CD8-positive, alpha-beta memory T cell (primary cell): ENCODE data around the gene MLLT3. TPM values are rescaled to one million over a fixed set of nuclear protein-coding genes. Genes with fewer than 3 reads are reported as not detected.

Experiments used
- CTCF ChIA-PET: fragments of 350-600 bp; sonication (Branson Sonifier 250); formaldehyde crosslinking; loops from one replicate; lab custom pipeline; 2021; ENCODE audit warnings: antibody characterized with exemption; lab: Charles Lee
- POLR2A ChIA-PET: fragments of 350-600 bp; sonication (Branson Sonifier 250); formaldehyde crosslinking; loops from one replicate; lab custom pipeline; 2021; ENCODE audit warnings: antibody characterized with exemption; lab: Charles Lee
- DNase-seq, 5 donors: peaks; one replicate each; pipeline versions ENCODE4 v3.0.0 to v3.0.0-alpha.2; 2020 to 2022; ENCODE audit warnings: mixed read lengths in 1 of 5
- H3K27ac ChIP-seq: one replicate; pipeline ENCODE4 v1.7.0; 2013; ENCODE audit warnings: low read depth, mild to moderate bottlenecking, low read length, moderate library complexity
- H3K27me3 ChIP-seq: 2 replicates; pipeline ENCODE4 v1.7.0; 2013; ENCODE audit warnings: low read length, mild to moderate bottlenecking; ENCODE audit not compliant: insufficient read depth, poor library complexity, severe bottlenecking
- H3K36me3 ChIP-seq: 2 replicates; pipeline ENCODE4 v1.7.0; 2013; ENCODE audit warnings: mild to moderate bottlenecking, low read length, moderate library complexity; ENCODE audit not compliant: insufficient read depth
- H3K4me1 ChIP-seq: 2 replicates; pipeline ENCODE4 v1.7.0; 2013; ENCODE audit warnings: mild to moderate bottlenecking, low read length, moderate library complexity; ENCODE audit not compliant: insufficient read depth
- H3K4me3 ChIP-seq: 2 replicates; pipeline ENCODE4 v1.7.0; 2013; ENCODE audit warnings: mild to moderate bottlenecking, low read length
- H3K9me3 ChIP-seq: 2 replicates; pipeline ENCODE4 v1.7.0; 2013; ENCODE audit warnings: mild to moderate bottlenecking, low read length
- H3K27ac Mint-ChIP-seq, 8 donors: one replicate each; pipeline ENCODE4 v1.8.0; 2020 to 2021; ENCODE audit warnings: mixed read lengths in 8 of 8, mild to moderate bottlenecking in 6 of 8, inconsistent platforms in 3 of 8, moderate library complexity in 3 of 8
- H3K27me3 Mint-ChIP-seq, 2 donors: one replicate each; pipeline ENCODE4 v1.8.0; 2020 to 2021; ENCODE audit warnings: mixed read lengths in 2 of 2, mild to moderate bottlenecking in 1 of 2, moderate library complexity in 1 of 2
- H3K36me3 Mint-ChIP-seq, 3 donors: one replicate each; pipeline ENCODE4 v1.8.0; 2020 to 2021; ENCODE audit warnings: mixed read lengths in 3 of 3, inconsistent platforms in 1 of 3, mild to moderate bottlenecking in 1 of 3
- H3K4me1 Mint-ChIP-seq, 3 donors: one replicate each; pipeline ENCODE4 v1.8.0; 2020 to 2021; ENCODE audit warnings: mixed read lengths in 3 of 3, inconsistent platforms in 1 of 3, mild to moderate bottlenecking in 1 of 3
- H3K4me3 Mint-ChIP-seq, 7 donors: one replicate each; pipeline ENCODE4 v1.8.0; 2020 to 2021; ENCODE audit warnings: mixed read lengths in 7 of 7, mild to moderate bottlenecking in 6 of 7, moderate library complexity in 4 of 7, inconsistent platforms in 2 of 7
- H3K9me3 Mint-ChIP-seq, 5 donors: one replicate each; pipeline ENCODE4 v1.8.0; 2020 to 2022; ENCODE audit warnings: mixed read lengths in 5 of 5, mild to moderate bottlenecking in 3 of 5, moderate library complexity in 2 of 5, inconsistent platforms in 1 of 5
- polyA plus RNA-seq: library from polyadenylated mRNA; unstranded; fragments of 300-500 nt; fragmentation: Illumina TruSeq; gene quantifications from one replicate; pipeline ENCODE4 v1.2.3, GENCODE V29; 2021
- total RNA-seq, 2 experiments: library from RNA; stranded (reverse); gene quantifications; one replicate each; pipeline ENCODE4 v1.2.3, GENCODE V29; 2021

Gene MLLT3
- total and polyA plus RNA-seq, 3 experiments from 2014 or later = 24.6 to 37.0 (median 36.8) TPM

- Histone ChIP-seq H3K36me3 (no peaks in the 10 kb centered on the region), H3K9me3 (peaks cover 14% of the 10 kb centered on the region), H3K4me1 (peaks cover 13% of the 10 kb centered on the region), H3K27me3 (no peaks in the 10 kb centered on the region), H3K4me3 (no peak overlapping the region), H3K27ac (no peak overlapping the region)
- Mint-ChIP-seq H3K4me3 (no peak overlapping the region), H3K9me3 (peaks cover 4 to 31% (median 26%) of the 10 kb centered on the region in 5 donors), H3K27ac (peak overlapping the region in 1 of 8 donors; percentile 22), H3K36me3 (peaks cover 17 to 47% (median 28%) of the 10 kb centered on the region in 3 donors), H3K27me3 (peaks cover 0 to 1% of the 10 kb centered on the region in 2 donors), H3K4me1 (peaks cover 36 to 63% (median 61%) of the 10 kb centered on the region in 3 donors)
- CTCF ChIA-PET = no interaction called here
- DNase-seq = no peak
- POLR2A ChIA-PET = no interaction called here
Measured at GRCh38 chr9:20540169-20540863, 82.0 kb downstream of the MLLT3 start.

- peaks cover 4 to 31% (median 26%) of the 10 kb centered on the region in 5 donors for H3K9me3 Mint-ChIP-seq
- no peak overlapping the region for H3K27ac ChIP-seq
- peaks cover 34 to 61% (median 59%) of the 10 kb centered on the region in 3 donors for H3K4me1 Mint-ChIP-seq
- H3K27ac Mint-ChIP-seq = no peak overlapping the region
- no peaks in the 10 kb centered on the region for H3K36me3 ChIP-seq
- DNase-seq = no peak
- H3K9me3 ChIP-seq = peaks cover 14% of the 10 kb centered on the region
- peaks cover 0 to 1% of the 10 kb centered on the region in 2 donors for H3K27me3 Mint-ChIP-seq
- ChIA-PET CTCF (no interaction called here), POLR2A (no interaction called here)
- no peaks in the 10 kb centered on the region for H3K27me3 ChIP-seq
- H3K4me3 ChIP-seq = no peak overlapping the region
- H3K36me3 Mint-ChIP-seq = peaks cover 17 to 39% (median 23%) of the 10 kb centered on the region in 3 donors
- no peak overlapping the region for H3K4me3 Mint-ChIP-seq
- peaks cover 12% of the 10 kb centered on the region for H3K4me1 ChIP-seq
Measured at GRCh38 chr9:20538956-20539355, 83.3 kb downstream of the MLLT3 start.

- Histone ChIP-seq H3K4me3 (no peak overlapping the region), H3K9me3 (peaks cover 14% of the 10 kb centered on the region), H3K27ac (no peak overlapping the region), H3K36me3 (no peaks in the 10 kb centered on the region), H3K27me3 (no peaks in the 10 kb centered on the region), H3K4me1 (peaks cover 12% of the 10 kb centered on the region)
- CTCF ChIA-PET = no interaction called here
- peaks cover 4 to 31% (median 26%) of the 10 kb centered on the region in 5 donors for H3K9me3 Mint-ChIP-seq
- POLR2A ChIA-PET = no interaction called here
- peaks cover 17 to 38% (median 23%) of the 10 kb centered on the region in 3 donors for H3K36me3 Mint-ChIP-seq
- peaks cover 0 to 1% of the 10 kb centered on the region in 2 donors for H3K27me3 Mint-ChIP-seq
- H3K4me3 Mint-ChIP-seq = no peak overlapping the region
- peaks cover 32 to 63% (median 58%) of the 10 kb centered on the region in 3 donors for H3K4me1 Mint-ChIP-seq
- DNase-seq = no peak
- no peak overlapping the region for H3K27ac Mint-ChIP-seq
Measured at GRCh38 chr9:20538092-20538491, 84.2 kb downstream of the MLLT3 start.

GRCh38 chr9:20537294-20537693 is 85.0 kb downstream of the MLLT3 start:
- H3K9me3 Mint-ChIP-seq = peaks cover 4 to 29% (median 26%) of the 10 kb centered on the region in 5 donors
- H3K27ac Mint-ChIP-seq = no peak overlapping the region
- ChIA-PET CTCF (no interaction called here), POLR2A (no interaction called here)
- Histone ChIP-seq H3K4me1 (peaks cover 12% of the 10 kb centered on the region), H3K27me3 (no peaks in the 10 kb centered on the region), H3K4me3 (no peak overlapping the region), H3K9me3 (peaks cover 14% of the 10 kb centered on the region), H3K36me3 (no peaks in the 10 kb centered on the region), H3K27ac (no peak overlapping the region)
- H3K27me3 Mint-ChIP-seq = peaks cover 0 to 1% of the 10 kb centered on the region in 2 donors
- no peak for DNase-seq
- H3K4me1 Mint-ChIP-seq = peaks cover 31 to 64% (median 63%) of the 10 kb centered on the region in 3 donors
- H3K36me3 Mint-ChIP-seq = peaks cover 15 to 31% (median 21%) of the 10 kb centered on the region in 3 donors
- H3K4me3 Mint-ChIP-seq = no peak overlapping the region

DNA sequence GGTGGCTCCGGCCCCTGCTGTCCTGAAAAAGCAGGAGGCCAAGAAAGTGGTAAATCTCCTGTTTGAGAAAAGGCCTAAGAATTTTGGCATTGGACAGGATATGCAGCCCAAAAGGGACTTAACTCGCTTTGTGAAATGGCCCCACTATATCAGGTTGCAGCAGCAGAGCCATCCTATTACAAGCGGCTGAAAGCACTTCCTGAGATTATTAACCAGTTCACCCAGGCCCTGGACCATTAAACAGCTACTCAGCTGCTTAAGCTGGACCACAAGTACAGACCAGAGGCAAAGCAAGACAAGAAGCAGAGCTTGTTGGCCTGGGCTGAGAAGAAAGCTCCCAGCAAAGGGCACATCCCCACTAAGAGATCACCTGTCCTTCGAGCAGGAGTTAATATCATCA is 89.7 kb downstream of the MLLT3 start:
- H3K4me1 Mint-ChIP-seq = peaks cover 43 to 83% (median 80%) of the 10 kb centered on the region in 3 donors

DNA sequence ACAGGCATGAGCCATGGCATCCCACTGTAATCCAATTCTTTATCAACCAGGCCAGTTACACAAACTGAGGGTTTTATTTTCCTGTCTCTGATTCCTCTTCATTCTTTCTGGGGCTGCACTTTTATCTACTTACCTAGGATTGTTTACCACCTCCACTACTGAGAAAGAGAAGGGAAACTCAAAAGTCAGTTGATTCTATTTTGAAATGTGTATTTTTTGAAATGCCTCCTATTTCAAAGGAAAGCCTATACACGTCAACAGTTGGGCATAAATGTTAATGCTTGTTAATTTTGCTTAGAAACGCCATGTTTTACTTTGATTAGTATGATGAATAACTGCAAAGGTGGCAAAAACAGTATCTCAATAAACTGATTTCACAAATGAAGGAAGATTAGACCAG is 92.5 kb downstream of the MLLT3 start:
- ChIA-PET CTCF (no interaction called here), POLR2A (no interaction called here)
- Histone ChIP-seq H3K4me3 (no peak overlapping the region), H3K9me3 (no peaks in the 10 kb centered on the region), H3K27me3 (no peaks in the 10 kb centered on the region), H3K27ac (no peak overlapping the region), H3K36me3 (no peaks in the 10 kb centered on the region), H3K4me1 (peaks cover 37% of the 10 kb centered on the region)
- Mint-ChIP-seq H3K4me3 (peak overlapping the region in 1 of 7 donors; percentile 14), H3K27ac (peak overlapping the region in 1 of 8 donors; percentile 3), H3K27me3 (no peaks in the 10 kb centered on the region), H3K4me1 (peaks cover 51 to 81% (median 78%) of the 10 kb centered on the region in 3 donors), H3K36me3 (peaks cover 0 to 1% (median 0%) of the 10 kb centered on the region in 3 donors), H3K9me3 (no peaks in the 10 kb centered on the region)
- no peak for DNase-seq

More for the DNA sequence above, 89.7 kb downstream of the MLLT3 start:
- Histone ChIP-seq H3K36me3 (no peaks in the 10 kb centered on the region), H3K27me3 (no peaks in the 10 kb centered on the region), H3K4me1 (peaks cover 36% of the 10 kb centered on the region), H3K4me3 (no peak overlapping the region), H3K9me3 (no peaks in the 10 kb centered on the region), H3K27ac (no peak overlapping the region)
- Mint-ChIP-seq H3K9me3 (no peaks in the 10 kb centered on the region), H3K36me3 (peaks cover 0 to 1% (median 0%) of the 10 kb centered on the region in 3 donors), H3K27me3 (no peaks in the 10 kb centered on the region), H3K27ac (no peak overlapping the region), H3K4me3 (no peak overlapping the region)
- POLR2A ChIA-PET = no interaction called here
- no peak for DNase-seq
- CTCF ChIA-PET = no interaction called here

GRCh38 chr9:20528253-20528652 is 94.0 kb downstream of the MLLT3 start:
- Mint-ChIP-seq H3K27ac (peak overlapping the region in 2 of 8 donors; percentile 18 to 58), H3K4me3 (peak overlapping the region in 2 of 7 donors; percentile 1 to 2), H3K9me3 (no peaks in the 10 kb centered on the region), H3K27me3 (no peaks in the 10 kb centered on the region), H3K36me3 (peaks cover 0 to 1% (median 0%) of the 10 kb centered on the region in 3 donors), H3K4me1 (peaks cover 59 to 85% (median 78%) of the 10 kb centered on the region in 3 donors)
- no peak for DNase-seq
- Histone ChIP-seq H3K4me1 (peaks cover 50% of the 10 kb centered on the region), H3K9me3 (no peaks in the 10 kb centered on the region), H3K27me3 (no peaks in the 10 kb centered on the region), H3K36me3 (no peaks in the 10 kb centered on the region), H3K4me3 (no peak overlapping the region), H3K27ac (no peak overlapping the region)
- ChIA-PET CTCF (no interaction called here), POLR2A (no interaction called here)

DNA sequence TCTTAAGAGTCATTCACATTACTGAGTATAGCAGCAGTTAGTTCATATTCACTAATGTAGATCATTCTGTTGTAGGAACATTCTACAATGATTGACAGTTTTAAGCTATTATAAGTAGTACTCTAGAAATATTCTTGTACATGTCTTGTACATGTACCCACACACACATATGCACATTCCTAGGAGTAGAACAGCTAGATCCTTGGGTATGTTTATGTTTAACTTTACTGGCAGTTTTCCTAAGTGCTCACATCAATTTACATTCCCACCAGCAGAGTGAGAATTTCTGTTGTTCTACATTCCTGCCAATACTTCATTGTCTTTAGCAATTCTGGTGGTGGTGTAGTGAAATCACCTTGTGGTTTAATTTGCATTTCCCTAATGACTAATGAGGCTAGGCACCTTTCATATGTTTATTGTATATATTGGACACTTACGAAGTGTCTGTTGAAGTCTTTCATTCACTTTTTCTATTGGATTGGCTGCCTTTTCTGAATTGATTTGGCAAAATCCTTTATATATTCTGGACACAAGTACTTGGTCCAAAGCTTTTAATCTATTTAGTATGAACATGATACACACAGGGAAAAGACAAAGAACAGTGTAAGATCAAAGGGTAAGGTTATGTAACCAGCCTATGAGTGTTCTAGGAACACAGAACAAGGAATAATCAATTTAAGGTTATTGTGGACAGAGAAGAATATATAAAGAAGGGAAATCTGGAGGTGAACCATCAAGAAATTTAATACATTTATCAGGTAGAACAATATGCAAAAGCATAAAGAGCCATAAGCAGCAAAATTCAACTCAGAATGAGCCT is 95.6 kb downstream of the MLLT3 start:
- H3K4me1 Mint-ChIP-seq = peaks cover 64 to 88% (median 83%) of the 10 kb centered on the region in 3 donors
- no peaks in the 10 kb centered on the region for H3K9me3 Mint-ChIP-seq
- H3K4me3 ChIP-seq = no peak overlapping the region

More for the DNA sequence above, 95.6 kb downstream of the MLLT3 start:
- no peaks in the 10 kb centered on the region for H3K27me3 Mint-ChIP-seq
- H3K27me3 ChIP-seq = no peaks in the 10 kb centered on the region
- H3K4me3 Mint-ChIP-seq = no peak overlapping the region
- H3K27ac Mint-ChIP-seq = peak overlapping the region in 4 of 8 donors; percentile 4 to 54 (median 46)
- H3K4me1 ChIP-seq = peaks cover 53% of the 10 kb centered on the region
- DNase-seq = no peak
- ChIA-PET POLR2A (no interaction called here), CTCF (no interaction called here)
- peaks cover 0 to 4% (median 1%) of the 10 kb centered on the region in 3 donors for H3K36me3 Mint-ChIP-seq
- H3K36me3 ChIP-seq = no peaks in the 10 kb centered on the region
- H3K27ac ChIP-seq = no peak overlapping the region
- H3K9me3 ChIP-seq = no peaks in the 10 kb centered on the region
